ENCODE data around the gene NDUFA11.

NDUFA11 gene

DNA sequence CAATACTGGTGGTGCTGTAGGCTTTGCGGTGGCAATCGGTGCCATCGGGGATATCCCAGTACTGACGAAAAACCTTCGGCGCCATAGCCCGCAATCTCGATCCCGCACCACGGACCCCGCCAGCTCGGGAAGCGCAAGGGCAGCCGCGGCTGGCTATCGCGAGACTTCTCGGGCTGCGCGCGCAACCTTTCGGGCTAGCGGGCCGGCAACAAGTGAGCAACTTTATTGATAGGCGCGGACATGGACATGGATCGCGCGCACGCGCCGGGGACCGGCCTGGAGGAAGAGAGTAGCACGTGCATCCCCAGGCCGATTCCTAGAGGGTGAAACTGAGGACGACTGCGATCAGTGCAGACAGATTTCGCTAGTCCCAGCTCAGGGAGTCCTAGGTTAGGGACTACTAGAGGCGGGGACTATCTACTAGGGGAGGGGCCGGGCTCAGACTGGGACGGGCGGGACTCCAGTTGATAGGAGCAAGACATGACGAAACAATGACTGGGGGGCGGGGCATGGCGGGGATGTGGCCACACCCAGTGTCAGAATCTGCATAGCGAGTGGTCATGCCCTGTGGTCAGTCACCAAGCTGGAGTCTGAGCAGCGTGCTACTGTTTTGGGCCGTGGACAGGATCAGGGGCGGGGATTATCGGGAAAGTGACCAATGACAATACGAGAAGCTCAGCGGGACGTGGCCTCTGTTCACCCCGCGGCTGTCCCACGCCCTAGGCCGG lies at the start of gene NDUFA11:
Gene NDUFA11 (minus strand): TSS at position 167 of the 728 bp plus-strand sequence. CDS start 82 bp downstream, at position 85.
- peak; percentile 96 for DNase-seq (ENCODE audit: low read depth in 2 of 2)

DNA sequence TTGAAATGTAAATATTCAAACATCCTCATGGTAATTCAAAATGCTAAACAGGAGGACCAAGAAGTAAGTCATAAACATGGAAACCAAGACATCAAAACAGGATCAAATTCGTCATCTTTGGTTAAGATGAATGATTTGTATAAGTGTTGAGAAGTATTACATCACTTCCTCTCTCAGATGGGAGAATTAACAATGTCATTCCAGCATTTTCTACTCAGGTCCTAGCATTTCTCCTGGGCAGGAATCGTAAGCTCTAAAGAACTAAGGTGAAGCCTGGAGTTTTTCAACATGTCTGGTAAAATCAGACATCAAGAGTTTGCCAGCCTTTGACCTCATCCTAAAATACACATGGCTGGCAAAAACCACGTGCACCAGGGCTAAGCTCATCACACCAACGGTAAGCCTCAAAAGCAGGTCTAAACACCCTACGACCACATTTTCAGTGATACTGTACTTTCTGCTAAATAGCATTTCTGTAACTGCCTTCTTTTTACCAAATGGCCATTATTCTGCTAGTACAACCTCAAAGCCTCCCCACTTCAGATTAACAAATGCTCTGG lies 49.5 kb upstream of the NDUFA11 start:
- DNase-seq (ENCODE audit: low read depth in 2 of 2): no peak

DNA sequence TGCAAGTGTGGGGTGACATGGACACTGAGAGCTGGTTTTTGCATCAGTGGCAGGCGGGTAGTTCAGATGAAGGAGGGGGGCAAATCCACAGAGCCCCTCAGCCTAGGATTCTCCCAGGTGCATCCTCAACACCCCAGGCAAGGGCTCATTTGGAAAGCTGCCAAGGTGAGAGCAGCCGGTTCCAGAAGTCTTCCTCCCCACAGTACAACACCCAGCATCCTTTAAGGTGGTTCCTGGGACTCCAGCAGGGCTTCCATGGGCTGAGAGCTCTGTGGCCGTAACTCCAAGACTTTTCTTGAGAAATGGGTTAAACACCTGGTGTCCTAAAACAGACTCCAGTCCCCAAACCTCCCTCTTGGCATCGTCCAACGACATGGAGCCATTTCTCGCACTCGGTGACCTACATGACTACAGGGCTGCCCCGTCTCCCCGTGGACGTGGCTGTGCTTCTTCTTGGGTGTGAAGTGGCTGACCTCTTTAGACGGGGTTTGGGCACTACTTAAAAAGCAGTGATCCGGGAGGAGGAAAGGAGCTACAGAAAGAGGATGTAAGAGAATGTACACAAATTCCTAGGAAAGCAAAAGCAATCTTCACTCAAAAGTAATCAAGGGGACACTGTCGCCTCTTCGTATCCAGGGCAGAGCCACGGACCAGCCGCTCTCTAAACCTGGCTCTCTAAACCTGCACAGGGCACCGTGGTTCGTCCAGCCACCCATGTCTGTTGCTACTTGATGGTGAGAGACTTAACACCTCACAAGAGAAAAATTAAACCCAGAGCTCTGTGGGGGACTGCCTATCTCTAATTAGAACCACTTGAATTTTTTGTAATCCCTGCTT lies 48.8 kb upstream of the NDUFA11 start:
- no peak for DNase-seq (ENCODE audit: low read depth in 2 of 2)

DNA sequence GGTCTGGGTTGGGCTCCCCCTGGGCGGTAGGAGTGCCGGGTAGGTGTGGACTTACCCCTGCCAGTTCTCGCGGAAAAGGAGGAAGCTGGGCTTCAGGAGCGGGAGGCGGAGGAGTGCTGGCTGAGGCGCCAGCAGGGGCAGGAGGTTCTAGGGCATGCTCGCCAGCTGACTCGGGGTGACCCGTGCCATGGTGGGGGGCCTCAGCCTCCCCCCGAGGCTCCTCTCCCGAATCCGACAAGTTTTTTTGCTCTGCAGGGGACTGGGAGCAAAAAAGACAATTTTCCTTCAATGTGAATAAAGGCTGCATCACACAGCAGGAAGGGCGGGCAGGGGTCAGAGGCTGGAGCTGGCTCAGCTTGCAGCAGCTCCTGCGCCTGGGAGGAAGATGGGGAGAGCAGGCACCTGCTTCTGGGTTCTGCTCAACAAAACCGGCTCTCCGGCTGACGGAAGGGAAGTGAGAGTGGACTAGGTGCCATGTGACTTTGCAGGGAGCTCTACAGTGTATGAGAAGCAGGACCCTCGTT lies 47.8 kb upstream of the NDUFA11 start:
- no peak for DNase-seq (ENCODE audit: low read depth in 2 of 2)

GRCh38 chr19:5950741-5951140 lies 47.2 kb upstream of the NDUFA11 start:
- no peak for DNase-seq (ENCODE audit: low read depth in 2 of 2)

DNA sequence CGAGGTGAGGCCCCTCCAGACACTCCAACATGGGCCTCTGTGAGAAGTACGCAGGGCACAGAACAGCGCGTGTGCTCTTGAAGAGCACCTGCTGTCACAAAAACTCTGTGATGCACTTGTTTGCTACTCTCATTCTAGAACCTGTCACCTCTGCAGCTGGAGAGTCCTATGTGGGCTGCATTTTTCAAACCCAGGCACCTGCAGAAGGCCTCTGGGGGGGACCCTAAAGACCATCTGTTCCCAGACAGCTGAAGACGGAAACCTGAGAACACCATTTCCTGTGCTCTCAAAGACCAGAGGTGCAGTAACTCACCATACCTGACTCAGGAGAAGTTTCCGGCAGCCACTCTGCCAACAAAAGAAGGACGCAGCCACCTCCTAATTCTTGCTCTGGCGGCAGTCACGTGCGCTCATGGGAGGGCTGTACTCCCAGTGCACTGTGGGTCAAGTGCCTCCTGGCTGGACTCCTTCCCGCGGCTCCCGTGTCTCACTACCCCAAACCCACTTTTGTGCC lies 46.3 kb upstream of the NDUFA11 start:
- DNase-seq (ENCODE audit: low read depth in 2 of 2): no peak

GRCh38 chr19:5948752-5949564 lies 45.4 kb upstream of the NDUFA11 start:
- DNase-seq (ENCODE audit: low read depth in 2 of 2): no peak

DNA sequence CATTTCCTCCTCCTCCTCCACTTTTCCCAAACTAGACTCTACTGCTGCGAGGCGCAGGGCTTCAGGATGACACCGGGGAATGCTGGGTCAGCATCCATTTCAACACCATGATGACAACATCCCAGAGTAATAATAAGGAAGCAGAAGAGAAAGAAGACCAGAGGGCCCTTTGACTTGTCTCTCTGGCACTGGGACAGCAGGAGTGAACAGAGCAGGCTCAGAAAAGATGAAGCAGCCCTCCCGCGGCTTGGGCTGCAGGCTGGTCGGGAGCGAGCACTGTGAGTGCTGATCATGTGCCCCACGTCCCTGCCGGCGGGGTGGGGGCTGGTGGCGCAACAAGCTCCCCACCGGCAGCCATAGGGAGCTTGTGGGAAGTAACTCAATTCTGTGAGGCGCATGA lies 43.8 kb upstream of the NDUFA11 start:
- DNase-seq (ENCODE audit: low read depth in 2 of 2): no peak

- no peak for DNase-seq (ENCODE audit: low read depth in 2 of 2)
Measured at GRCh38 chr19:5943623-5944022, 40.0 kb upstream of the NDUFA11 start.

- no peak for DNase-seq (ENCODE audit: low read depth in 2 of 2)
Measured at GRCh38 chr19:5943045-5943444, 39.5 kb upstream of the NDUFA11 start.

DNA sequence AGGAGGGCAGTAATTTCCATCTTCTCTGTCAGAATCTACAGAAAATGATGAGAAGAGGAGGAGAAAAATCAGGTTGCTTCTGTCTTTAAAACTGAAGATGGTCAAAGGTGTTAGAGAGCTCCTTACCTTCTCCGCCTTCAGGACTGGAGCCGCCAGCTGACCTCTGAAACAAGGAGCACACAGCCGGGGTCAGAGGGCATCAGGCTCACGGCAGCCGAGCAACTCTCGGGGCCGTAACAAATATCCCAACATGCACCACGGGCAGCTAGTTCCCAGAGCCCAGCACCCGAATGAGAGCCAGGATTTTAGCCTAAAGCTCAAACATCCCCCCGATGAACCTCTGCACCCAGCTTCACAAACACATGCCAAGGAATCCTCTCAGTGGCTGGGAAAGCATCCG lies 38.1 kb upstream of the NDUFA11 start:
- no peak for DNase-seq (ENCODE audit: low read depth in 2 of 2)

DNA sequence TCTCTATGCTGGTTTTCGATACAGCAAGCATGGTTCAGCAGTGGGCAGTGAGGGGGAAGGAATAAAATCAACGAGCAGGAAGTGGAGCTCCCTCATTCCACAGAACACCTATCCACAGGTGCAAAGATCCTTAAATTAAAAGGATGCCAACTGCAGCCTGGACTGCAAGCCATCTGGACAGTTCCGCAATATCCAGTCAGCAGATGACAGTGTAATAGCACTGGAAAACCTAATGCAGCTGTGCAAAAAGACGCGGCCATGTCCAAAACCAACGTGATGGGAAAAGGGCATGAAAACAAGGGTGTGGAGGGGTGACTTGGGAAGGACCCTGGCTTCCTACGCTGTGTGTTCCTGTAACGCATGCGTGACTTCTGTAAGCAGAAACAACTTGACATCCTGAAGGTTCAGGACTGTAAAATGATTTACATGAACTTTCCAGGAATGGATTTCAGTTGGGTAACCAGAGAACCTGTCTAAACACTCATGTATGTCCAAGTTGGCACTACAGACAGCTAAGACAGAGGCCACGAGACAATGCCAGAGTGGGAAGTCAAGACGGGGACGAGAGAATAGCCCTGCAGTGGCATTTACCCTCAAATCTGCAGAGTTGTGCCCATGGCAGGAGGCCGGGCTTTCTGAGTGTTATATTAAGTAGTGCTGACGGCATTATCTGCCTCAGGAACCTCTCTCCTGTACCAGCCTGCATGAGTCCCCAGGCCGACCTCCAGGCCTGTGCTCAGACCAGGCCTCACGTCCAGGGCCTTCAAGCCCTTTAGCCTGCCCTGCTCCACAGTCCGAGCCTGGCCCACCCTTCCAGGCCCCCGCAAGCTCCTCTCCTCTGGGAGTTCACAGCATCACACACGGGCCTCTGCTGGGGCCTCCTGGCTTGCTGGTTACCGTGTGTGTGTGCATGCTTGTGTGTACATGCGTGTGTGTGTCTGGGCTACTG lies 36.9 kb upstream of the NDUFA11 start:
- DNase-seq (ENCODE audit: low read depth in 2 of 2): no peak

DNA sequence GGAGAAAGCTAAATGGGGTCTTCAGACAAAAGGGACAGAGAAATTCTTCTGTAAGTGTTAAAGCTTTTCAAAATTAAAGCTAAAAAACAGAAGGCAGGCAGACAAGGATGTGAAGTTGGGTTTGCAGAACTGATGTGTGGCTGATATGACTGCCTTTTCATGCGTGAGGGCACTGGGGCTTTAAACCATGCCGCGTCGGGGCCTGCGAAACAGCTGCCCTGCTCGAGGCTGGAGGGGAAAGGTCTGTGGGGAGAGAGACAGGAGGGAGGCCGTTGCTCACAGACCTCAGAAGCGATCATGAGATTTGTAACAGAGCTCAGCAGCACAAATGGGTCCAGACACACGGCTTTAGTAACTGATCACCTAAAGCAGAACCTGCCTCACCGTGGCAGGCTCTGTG lies 34.0 kb upstream of the NDUFA11 start:
- DNase-seq (ENCODE audit: low read depth in 2 of 2): no peak

- no peak for DNase-seq (ENCODE audit: low read depth in 2 of 2)
Measured at GRCh38 chr19:5936292-5936592, 32.7 kb upstream of the NDUFA11 start.

- no peak for DNase-seq (ENCODE audit: low read depth in 2 of 2)
Measured at GRCh38 chr19:5935473-5936291, 32.1 kb upstream of the NDUFA11 start.

GRCh38 chr19:5934774-5935472 lies 31.3 kb upstream of the NDUFA11 start:
- DNase-seq (ENCODE audit: low read depth in 2 of 2): no peak

GRCh38 chr19:5934069-5934401 lies 30.4 kb upstream of the NDUFA11 start:
- no peak for DNase-seq (ENCODE audit: low read depth in 2 of 2)

DNA sequence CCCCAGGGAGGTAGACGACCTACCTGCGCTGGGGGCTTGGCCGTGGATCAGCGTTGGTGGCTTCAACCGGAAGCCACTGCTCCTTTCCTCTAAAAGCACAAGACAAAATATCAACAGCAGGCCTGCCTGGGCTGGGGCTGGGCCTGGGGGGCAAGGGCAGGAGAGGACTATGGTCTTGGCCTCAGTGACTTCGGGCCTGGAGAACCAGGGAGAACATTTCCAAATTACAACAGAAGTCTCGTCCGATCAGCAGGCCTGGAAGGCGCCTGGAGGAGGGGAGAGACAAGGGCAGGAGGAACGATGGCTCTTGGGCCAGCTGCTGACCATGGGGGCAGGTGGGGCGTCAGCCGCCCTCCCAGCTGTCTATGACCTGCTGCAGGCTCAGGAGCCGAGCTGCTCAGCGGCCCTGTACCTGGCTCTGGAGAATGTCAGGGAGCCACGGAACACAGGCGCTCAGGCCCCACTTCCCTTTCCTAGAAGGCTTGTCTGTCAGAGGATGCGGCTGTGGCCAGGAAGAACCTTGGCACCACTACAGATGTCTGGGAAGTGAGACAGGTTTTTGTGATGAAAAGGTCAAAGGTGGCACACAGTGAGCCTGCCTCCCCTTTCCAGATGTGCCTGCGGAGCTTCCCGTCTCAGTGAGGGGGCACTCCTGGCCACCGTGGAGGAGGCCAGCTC lies 29.9 kb upstream of the NDUFA11 start:
- DNase-seq (ENCODE audit: low read depth in 2 of 2): no peak

All from stimulated activated CD8-positive, alpha-beta memory T cell treated with anti-CD3 and anti-CD28 coated beads, Interleukin-2, amount 100 ng/mL, for 48 hours (primary cell).